GM18505 (cell line): ENCODE measurements around the gene KRTAP10-4.
"Not testable (repeated sequence)": the region's sequence is repeated elsewhere in the genome, so short reads cannot be mapped to it uniquely, and the experiment has no call there.

ENCODE experiments used
- ATAC-seq: cut with Tn5 transposase; IDR thresholded peaks from one replicate; pipeline ENCODE4 v1.9.1; 2021; ENCODE audit not compliant: unreplicated experiment
- POLR2A ChIP-seq: IDR thresholded peaks from 4 replicates; pipeline ENCODE4 v1.6.1; 2011; ENCODE audit warnings: borderline replicate concordance; ENCODE audit not compliant: insufficient read depth, insufficient read length; ENCODE audit errors: extremely low read depth

KRTAP10-4 gene

GRCh38 chr21:44571844-44572782, 1.4 kb upstream of the KRTAP10-4 start:
- no peak for TF ChIP-seq POLR2A
- no peak for ATAC-seq

- no peak for TF ChIP-seq POLR2A
- ATAC-seq, result no peak
These were observed 458 bp upstream of the KRTAP10-4 start for GRCh38 chr21:44572959-44573583.

- TF ChIP-seq POLR2A, result no peak
- no peak for ATAC-seq
These were observed 1.2 kb downstream of the KRTAP10-4 start for GRCh38 chr21:44574457-44575306.

GRCh38 chr21:44575307-44576024, 1.9 kb downstream of the KRTAP10-4 start:
- no peak for ATAC-seq
- no peak for TF ChIP-seq POLR2A

- TF ChIP-seq POLR2A, result no peak
These were observed 2.5 kb downstream of the KRTAP10-4 start for GRCh38 chr21:44576025-44576420.

GRCh38 chr21:44578371-44579055, 5.0 kb downstream of the KRTAP10-4 start:
- no peak for TF ChIP-seq POLR2A
- ATAC-seq, result no peak

More at GRCh38 chr21:44576025-44576420, 2.5 kb downstream of the KRTAP10-4 start:
- ATAC-seq, result no peak

GRCh38 chr21:44579056-44579832, 5.7 kb downstream of the KRTAP10-4 start:
- ATAC-seq, result no peak
- no peak for TF ChIP-seq POLR2A

- TF ChIP-seq POLR2A, result no peak
- ATAC-seq, result no peak
These were observed 6.3 kb downstream of the KRTAP10-4 start for GRCh38 chr21:44579833-44580144.

GRCh38 chr21:44580231-44580821, 6.8 kb downstream of the KRTAP10-4 start, which contains the start of gene KRTAP10-5:
KRTAP10-5 (minus strand) TSS chr21:44580604; CDS start chr21:44580578, 26 bp downstream.
- not testable (repeated sequence) for ATAC-seq

GRCh38 chr21:44581158-44581557, 7.6 kb downstream of the KRTAP10-4 start:
- TF ChIP-seq POLR2A, result no peak
- no peak for ATAC-seq

GRCh38 chr21:44582055-44582454, 8.5 kb downstream of the KRTAP10-4 start:
- ATAC-seq, result no peak
- TF ChIP-seq POLR2A, result no peak
